HepG2 (cell line): ENCODE results near the gene CMIP. TPM values are rescaled to one million over a fixed set of nuclear protein-coding genes. Genes with fewer than 3 reads are reported as not detected.
A peak's percentile ranks its signal among the peaks of the same experiment; 100 is the strongest.

Experiments
- ATAC-seq: fragments of 200-7000 bp; cut with Tn5 transposase; 3 replicates; pipeline ENCODE4 v1.9.1; 2020; ENCODE audit warnings: mild to moderate bottlenecking, moderate library complexity
- BruUV-seq: library from RNA; stranded (reverse); fragments of 400-500 nt; replicated peaks from 2 replicates; lab custom pipeline; 2021; lab: Mats Ljungman, UMichigan
- CTCF ChIA-PET: fragments of 300-600 bp; formaldehyde crosslinking; extraction: SDS; loops from one replicate; lab custom pipeline; 2021; ENCODE audit warnings: low total read pairs, inconsistent platforms, low intra/inter-chr PET ratio; lab: Yijun Ruan, JAX
- POLR2A ChIA-PET: fragments of 350-600 bp; sonication (Branson Sonifier 250); formaldehyde crosslinking; loops from one replicate; lab custom pipeline; 2020; ENCODE audit warnings: antibody characterized with exemption, inconsistent platforms; lab: Yijun Ruan, JAX
- DNase-seq: peaks from one replicate; pipeline ENCODE4 v3.0.0-alpha.2; 2015; ENCODE audit warnings: low spot score
- FAIRE-seq: peaks from 3 replicates; lab custom pipeline; 2011; peaks lifted over from hg19 to GRCh38; lab: Jason Lieb, UNC
- H2AFZ ChIP-seq: one replicate; pipeline ENCODE4 v1.6.1; 2011; ENCODE audit warnings: low read length, inconsistent platforms
- H3K27ac ChIP-seq: fragments of 300-600 bp; 3 replicates; pipeline ENCODE4 v1.8.0; 2011; ENCODE audit warnings: mixed run types, mild to moderate bottlenecking, mixed read lengths, low read length, inconsistent platforms; ENCODE audit not compliant: insufficient read depth; ENCODE audit errors: extremely low read length
- H3K27me3 ChIP-seq, 2 experiments: fragments of 200-600 bp in 1 of 2; 2 replicates in 1 of 2; 3 replicates in 1 of 2; pipeline versions ENCODE4 v1.6.0 to v1.8.0; 2011; ENCODE audit warnings: low read length in 2 of 2, mild to moderate bottlenecking in 2 of 2, moderate library complexity in 2 of 2, inconsistent platforms in 1 of 2; ENCODE audit not compliant: insufficient read depth in 2 of 2, control insufficient read depth in 1 of 2
- H3K36me3 ChIP-seq, 2 experiments: fragments of 200-600 bp in 1 of 2; replicated peaks in 1 of 2; 2 replicates in 1 of 2; 3 replicates in 1 of 2; pipeline versions ENCODE4 v1.5.1 to v1.8.0; 2011; ENCODE audit warnings: low read length in 2 of 2, inconsistent platforms in 1 of 2; ENCODE audit not compliant: insufficient read depth in 2 of 2, control insufficient read depth in 1 of 2
- H3K4me1 ChIP-seq: 2 replicates; pipeline ENCODE4 v1.5.1; 2012; ENCODE audit warnings: low read length, inconsistent platforms; ENCODE audit not compliant: insufficient read depth
- H3K4me2 ChIP-seq: 2 replicates; pipeline ENCODE4 v1.6.0; 2011; ENCODE audit warnings: low read depth, low read length, inconsistent platforms
- H3K4me3 ChIP-seq, 3 experiments: fragments of 200-600 bp in 1 of 3; sonication (generic), shearing (Covaris generic) in 1 of 3; replicated peaks in 1 of 3; 2 replicates each; pipeline ENCODE4 v1.5.1; 2011 to 2016; ENCODE audit warnings: low read length in 3 of 3, inconsistent platforms in 2 of 3, low read depth in 2 of 3, mild to moderate bottlenecking in 2 of 3, control low read depth in 1 of 3, mixed read lengths in 1 of 3; ENCODE audit not compliant: insufficient read depth in 1 of 3
- H3K79me2 ChIP-seq: one replicate; pipeline ENCODE4 v1.6.1; 2011; ENCODE audit warnings: low read length, inconsistent platforms; ENCODE audit not compliant: insufficient read depth
- H3K9ac ChIP-seq: 2 replicates; pipeline ENCODE4 v1.6.0; 2011; ENCODE audit warnings: mild to moderate bottlenecking, low read depth, low read length, inconsistent platforms; ENCODE audit not compliant: insufficient read depth
- H3K9me3 ChIP-seq: 2 replicates; pipeline ENCODE4 v1.5.1; 2012; ENCODE audit warnings: mild to moderate bottlenecking, low read length
- H4K20me1 ChIP-seq: 2 replicates; pipeline ENCODE4 v1.6.0; 2011; ENCODE audit warnings: inconsistent platforms, mild to moderate bottlenecking, low read length, moderate library complexity; ENCODE audit not compliant: insufficient read depth
- BATF2 ChIP-seq: sonication (generic); formaldehyde crosslinking; IDR thresholded peaks from 2 replicates; pipeline ENCODE4 v1.8.0; 2022; ENCODE audit warnings: mild to moderate bottlenecking, missing genetic modification reagents, moderate library complexity
- HOXA3 ChIP-seq: sonication (generic); formaldehyde crosslinking; IDR thresholded peaks from 2 replicates; pipeline ENCODE4 v1.5.0; 2020; ENCODE audit warnings: missing genetic modification reagents
- IRF9 ChIP-seq: sonication (generic); formaldehyde crosslinking; IDR thresholded peaks from 2 replicates; pipeline ENCODE4 v1.8.0; 2022; ENCODE audit warnings: missing genetic modification reagents, mild to moderate bottlenecking, borderline replicate concordance
- MTA1 ChIP-seq: sonication (generic); formaldehyde crosslinking; IDR thresholded peaks from 2 replicates; pipeline ENCODE4 v1.4.0; 2020; ENCODE audit warnings: missing genetic modification reagents, mild to moderate bottlenecking, borderline replicate concordance
- MYC ChIP-seq: sonication (generic); formaldehyde crosslinking; IDR thresholded peaks from 2 replicates; pipeline ENCODE4 v1.9.0; 2021; ENCODE audit warnings: missing genetic modification reagents, borderline replicate concordance
- XRCC5 ChIP-seq: fragments of 200-400 bp; formaldehyde crosslinking; optimal IDR thresholded peaks from 2 replicates; pipeline ENCODE3; 2017; ENCODE audit warnings: mild to moderate bottlenecking, low read length
- ZBTB38 ChIP-seq: sonication (generic); formaldehyde crosslinking; IDR thresholded peaks from 2 replicates; pipeline ENCODE4 v1.5.1; 2020; ENCODE audit warnings: mild to moderate bottlenecking, missing genetic modification reagents
- ZBTB44 ChIP-seq: sonication (generic); formaldehyde crosslinking; IDR thresholded peaks from 2 replicates; pipeline ENCODE4 v1.4.0; 2020; ENCODE audit warnings: missing genetic modification reagents
- ZMYM3 ChIP-seq: sonication (generic); formaldehyde crosslinking; IDR thresholded peaks from 2 replicates; pipeline ENCODE4 v1.5.1; 2020; ENCODE audit warnings: mild to moderate bottlenecking, missing genetic modification reagents
- ZNF12 ChIP-seq: sonication (generic); formaldehyde crosslinking; IDR thresholded peaks from 2 replicates; pipeline ENCODE4 v1.5.0; 2020; ENCODE audit warnings: missing genetic modification reagents
- ZNF512 ChIP-seq: sonication (generic); formaldehyde crosslinking; IDR thresholded peaks from 2 replicates; pipeline ENCODE4 v1.4.0; 2020; ENCODE audit warnings: mild to moderate bottlenecking, missing genetic modification reagents
- ZSCAN21 ChIP-seq: sonication (generic); formaldehyde crosslinking; IDR thresholded peaks from 2 replicates; pipeline ENCODE4 v1.8.0; 2022; ENCODE audit warnings: mild to moderate bottlenecking, missing genetic modification reagents, moderate library complexity, borderline replicate concordance
- ZSCAN30 ChIP-seq: sonication (generic); formaldehyde crosslinking; IDR thresholded peaks from 2 replicates; pipeline ENCODE4 v1.5.0; 2020; ENCODE audit warnings: mild to moderate bottlenecking, missing genetic modification reagents
- WGBS: methylation state at CpG from one replicate; pipeline ENCODE4 v1.1.6; 2017; ENCODE audit warnings: low lambda C conversion rate; 5-methylcytosine and 5-hydroxymethylcytosine counted together
- in situ Hi-C: cut with HindIII; loops from 2 replicates; pipeline ENCODE4 v1.10.0; 2017; ENCODE audit warnings: low pct_unique_long_range_greater_than_20kb; ENCODE audit not compliant: extremely low pct_ligation_motif_present
- intact Hi-C: fragments of 100-400 bp; cut with micrococcal nuclease; formaldehyde crosslinking; loops from one replicate; pipeline ENCODE4 v1.10.0; 2022; ENCODE audit not compliant: unreplicated experiment
- polyA plus RNA-seq, 8 experiments: library from polyadenylated mRNA; depleted of rRNA in 3 of 8; stranded (reverse) in 7 of 8; unstranded in 1 of 8; fragments of >200 nt; fragmentation: Illumina TruSeq in 4 of 8; extraction: Trizol in 4 of 8; gene quantifications; 2 replicates each; pipeline versions ENCODE4 v1.2.1 to v1.2.3, GENCODE V29; 2011 to 2016; ENCODE audit warnings: low read depth in 4 of 8, missing spikeins in 1 of 8, mixed read lengths in 1 of 8; ENCODE audit not compliant: insufficient read depth in 1 of 8
- total RNA-seq, 5 experiments: library from RNA; depleted of rRNA; stranded (reverse); fragments of >200 nt; fragmentation: Illumina TruSeq; extraction: Trizol; gene quantifications; 2 replicates each; pipeline ENCODE4 v1.2.3, GENCODE V29; 2016; ENCODE audit warnings: low read depth in 1 of 5

The CMIP gene
- total and polyA plus RNA-seq, 2 of the 13 experiments (the other 11 are each of a cell fraction or from before 2014, with no cell fraction given) = 10.9 to 18.1 TPM

- 0 out of 2 replicates have a peak, but pooled peaks have one; percentile 45 for TF ChIP-seq BATF2
- TF ChIP-seq HOXA3 (CRISPR knock-in tag) = no peak
- 0 out of 2 replicates have a peak, but pooled peaks have one; percentile 40 for TF ChIP-seq ZSCAN21 (CRISPR knock-in tag)
- no peak for TF ChIP-seq ZBTB38 (CRISPR knock-in tag)
- 0 out of 2 replicates have a peak, but pooled peaks have one; percentile 33 for TF ChIP-seq IRF9
Observed at GRCh38 chr16:81551151-81551808, 106.7 kb downstream of the CMIP start (continued).

- ATAC-seq = no peak
- Histone ChIP-seq H3K4me1 (peaks cover 84% of the 10 kb centered on the region), H2AFZ (no peak overlapping the region), H3K4me2 (no peak overlapping the region), H3K27me3 (no peaks in the 10 kb centered on the region), H3K79me2 (peaks cover 96% of the 10 kb centered on the region), H3K4me3 (no peak overlapping the region), H3K9me3 (no peaks in the 10 kb centered on the region), H3K9ac (no peak overlapping the region), H4K20me1 (peaks cover 64% of the 10 kb centered on the region), H3K36me3 (peaks cover 5 to 21% of the 10 kb centered on the region in 2 experiments), H3K27ac (peak overlapping the region; percentile 58)
- no peak for DNase-seq
- intact Hi-C loops = loop anchor here (2.0 kb wide), 1 partner anchor 31 kb away; no protein-coding TSS in a partner anchor
- in situ Hi-C loops = no loop called here
- CTCF ChIA-PET = no interaction called here
- no peak for FAIRE-seq
- POLR2A ChIA-PET = interaction anchor here (1.0 to 1.2 kb wide), 3 partner anchors 16 to 31 kb away, joined by 3 to 4 read pairs (median 3); no protein-coding TSS in a partner anchor
- BruUV-seq = no TSS peak
- WGBS = 81% methylated on average over 5 of the region's 11 CpGs
- no peak for TF ChIP-seq ZNF512
- peak; percentile 16 for TF ChIP-seq XRCC5
- TF ChIP-seq ZSCAN30 (CRISPR knock-in tag) = no peak
- TF ChIP-seq IRF9 = 0 out of 2 replicates have a peak, but pooled peaks have one; percentile 8
- peak; percentile 36; the same call in 1 of the 2 replicates for TF ChIP-seq MTA1 (CRISPR knock-in tag)
- no peak for TF ChIP-seq ZBTB44 (CRISPR knock-in tag)
- 0 out of 2 replicates have a peak, but pooled peaks have one; percentile 35 for TF ChIP-seq ZMYM3
- TF ChIP-seq MYC = 0 out of 2 replicates have a peak, but pooled peaks have one; percentile 17
- TF ChIP-seq ZNF12 (CRISPR knock-in tag) = peak; percentile 100
Observed at GRCh38 chr16:81551821-81552304, 107.3 kb downstream of the CMIP start.
